ENCODE data around the gene ARV1. TPM values are rescaled to one million over a fixed set of nuclear protein-coding genes. Genes with fewer than 3 reads are reported as not detected.

The ARV1 gene
- total RNA-seq, 1 experiment from 2014 or later = 8.0 TPM

GRCh38 chr1:230971771-230972170 lies 7.1 kb upstream of the ARV1 start:
- no peak overlapping the region for H2BK15ac ChIP-seq (ENCODE audit: low read depth, low read length)
- no peak for DNase-seq
- H3K4ac ChIP-seq (ENCODE audit: low read depth, low read length) = no peak overlapping the region
- H3K79me1 ChIP-seq (ENCODE audit: insufficient read depth, low read depth, low read length, poor library complexity, severe bottlenecking) = no peaks in the 10 kb centered on the region
- no peak overlapping the region for H3K27ac Mint-ChIP-seq
- no peak overlapping the region for H3K18ac ChIP-seq (ENCODE audit: insufficient read length, low read depth, low read length)
- H2BK20ac ChIP-seq (ENCODE audit: low read depth, low read length, poor library complexity, severe bottlenecking) = no peak overlapping the region
- H3K4me3 Mint-ChIP-seq = no peak overlapping the region
- H3K23ac ChIP-seq (ENCODE audit: insufficient read length, low read depth, low read length) = no peak overlapping the region
- no peaks in the 10 kb centered on the region for H3K9me3 Mint-ChIP-seq
- no peak overlapping the region for H3K27ac ChIP-seq (ENCODE audit: insufficient read length, low read depth, low read length)
- no peaks in the 10 kb centered on the region for H3K4me1 Mint-ChIP-seq
- no peaks in the 10 kb centered on the region for H3K36me3 Mint-ChIP-seq (ENCODE audit: insufficient read depth in 1 of 3, low read depth in 3 of 3)
- no peak overlapping the region for H3T11ph ChIP-seq (ENCODE audit: low read length)
- no peaks in the 10 kb centered on the region for H3K27me3 ChIP-seq (ENCODE audit: insufficient read depth, low read length)
- no peaks in the 10 kb centered on the region for H3K4me1 ChIP-seq (ENCODE audit: insufficient read depth, low read length)
- H3K14ac ChIP-seq (ENCODE audit: insufficient read depth, low read length) = no peak overlapping the region
- no peak overlapping the region for H3K56ac ChIP-seq (ENCODE audit: insufficient read length, low read depth, low read length)
- no peak overlapping the region for H4K8ac ChIP-seq (replicated peaks; ENCODE audit: insufficient read length, low read depth, low read length)
- no peak overlapping the region for H3K4me2 ChIP-seq (ENCODE audit: insufficient read depth, insufficient read length, low read length)
- H3K23me2 ChIP-seq (ENCODE audit: insufficient read length, low read depth, low read length, poor library complexity, severe bottlenecking) = no peaks in the 10 kb centered on the region
- no peak for TF ChIP-seq CTCF (conservative IDR thresholded peaks at IDR 0.05)
- no peak overlapping the region for H4K91ac ChIP-seq (ENCODE audit: insufficient read length, low read depth, low read length)
- no peak overlapping the region for H2BK120ac ChIP-seq (ENCODE audit: low read depth, low read length, poor library complexity, severe bottlenecking)
- H4K5ac ChIP-seq (ENCODE audit: insufficient read length, low read depth, low read length) = no peak overlapping the region
- no peaks in the 10 kb centered on the region for H3K79me2 ChIP-seq (ENCODE audit: insufficient read depth, low read length)
- H3K9ac ChIP-seq (ENCODE audit: extremely low read depth, insufficient read length, low read length) = no peak overlapping the region
- no peaks in the 10 kb centered on the region for H4K20me1 ChIP-seq (ENCODE audit: control insufficient read depth, insufficient read depth, insufficient read length)
- H2AFZ ChIP-seq (ENCODE audit: low read length) = no peak overlapping the region
- H2BK12ac ChIP-seq (ENCODE audit: insufficient read length, low read depth, low read length) = no peak overlapping the region
- H2BK5ac ChIP-seq (ENCODE audit: insufficient read length, low read length) = no peak overlapping the region
- peaks cover 45% of the 10 kb centered on the region for H3K27me3 Mint-ChIP-seq (ENCODE audit: low read depth)
- H2AK5ac ChIP-seq (ENCODE audit: insufficient read length, low read length) = no peak overlapping the region
- H3K9me3 ChIP-seq (ENCODE audit: control insufficient read depth, low read depth, low read length) = no peaks in the 10 kb centered on the region
